ENCODE results near the gene SMIM7.

Gene SMIM7

DNA sequence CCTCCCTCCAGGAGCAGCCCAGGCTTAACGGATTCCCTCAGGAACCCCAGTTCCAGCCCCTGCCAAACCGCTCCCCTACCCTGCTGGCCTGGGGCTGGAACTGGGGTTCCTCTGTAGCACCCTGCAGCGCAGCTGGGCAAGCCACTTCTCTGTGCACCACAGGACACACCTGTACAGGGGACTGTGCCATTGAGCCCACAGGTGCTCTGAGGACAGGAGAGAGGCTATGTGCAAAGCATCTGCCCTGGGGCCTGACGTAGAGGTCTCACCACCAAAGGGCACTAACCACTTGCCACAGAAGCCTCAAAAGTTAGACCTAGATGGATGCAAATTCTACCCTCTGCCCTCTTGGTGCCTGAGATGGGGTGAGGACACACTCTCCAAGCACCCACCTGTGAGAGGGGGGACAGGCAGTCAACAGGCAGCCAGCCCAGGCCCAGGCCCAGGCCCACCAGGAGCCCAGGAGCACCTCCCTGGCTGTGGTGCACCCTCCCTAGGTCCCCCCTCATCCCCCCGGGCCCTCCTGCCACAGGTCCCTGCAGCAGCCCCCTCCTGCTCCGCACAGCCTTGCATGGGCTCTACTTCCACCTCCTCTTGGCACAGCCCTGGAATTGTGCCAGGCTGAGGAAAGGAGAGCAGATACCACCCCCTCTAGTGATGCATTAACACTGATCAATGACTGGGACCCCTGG is 60.1 kb downstream of the SMIM7 start:
- H3K4me3 ChIP-seq: no peak overlapping the region
- no peak for DNase-seq (ENCODE audit: low spot score)
- TF ChIP-seq, protein P1, sequence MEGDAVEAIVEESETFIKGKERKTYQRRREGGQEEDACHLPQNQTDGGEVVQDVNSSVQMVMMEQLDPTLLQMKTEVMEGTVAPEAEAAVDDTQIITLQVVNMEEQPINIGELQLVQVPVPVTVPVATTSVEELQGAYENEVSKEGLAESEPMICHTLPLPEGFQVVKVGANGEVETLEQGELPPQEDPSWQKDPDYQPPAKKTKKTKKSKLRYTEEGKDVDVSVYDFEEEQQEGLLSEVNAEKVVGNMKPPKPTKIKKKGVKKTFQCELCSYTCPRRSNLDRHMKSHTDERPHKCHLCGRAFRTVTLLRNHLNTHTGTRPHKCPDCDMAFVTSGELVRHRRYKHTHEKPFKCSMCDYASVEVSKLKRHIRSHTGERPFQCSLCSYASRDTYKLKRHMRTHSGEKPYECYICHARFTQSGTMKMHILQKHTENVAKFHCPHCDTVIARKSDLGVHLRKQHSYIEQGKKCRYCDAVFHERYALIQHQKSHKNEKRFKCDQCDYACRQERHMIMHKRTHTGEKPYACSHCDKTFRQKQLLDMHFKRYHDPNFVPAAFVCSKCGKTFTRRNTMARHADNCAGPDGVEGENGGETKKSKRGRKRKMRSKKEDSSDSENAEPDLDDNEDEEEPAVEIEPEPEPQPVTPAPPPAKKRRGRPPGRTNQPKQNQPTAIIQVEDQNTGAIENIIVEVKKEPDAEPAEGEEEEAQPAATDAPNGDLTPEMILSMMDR (IDR thresholded peaks at IDR 0.05): no peak
- H3K27ac ChIP-seq: no peak overlapping the region

DNA sequence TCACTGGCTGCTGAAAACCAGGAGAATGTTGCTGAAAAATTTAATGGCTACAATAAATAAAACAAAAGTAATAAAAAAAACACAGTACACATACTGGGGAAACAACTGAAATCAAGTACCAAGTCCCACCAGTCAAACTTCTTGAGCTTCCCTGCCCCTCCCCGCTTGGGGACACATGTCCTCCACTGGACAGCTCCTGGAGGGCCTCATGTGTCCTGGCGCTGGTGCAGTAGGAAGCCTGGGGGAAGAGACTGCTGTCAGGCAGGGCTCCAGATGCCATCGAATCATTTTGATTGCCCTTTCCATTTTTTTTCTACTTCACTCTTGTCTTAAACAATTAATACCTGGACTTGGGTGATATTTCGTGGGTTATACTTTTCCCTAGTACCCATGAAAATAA is 61.1 kb downstream of the SMIM7 start:
- DNase-seq (ENCODE audit: low spot score): no peak
- TF ChIP-seq, protein P1 (IDR thresholded peaks at IDR 0.05): no peak
- Histone ChIP-seq H3K4me3 (no peak overlapping the region), H3K27ac (no peak overlapping the region)

DNA sequence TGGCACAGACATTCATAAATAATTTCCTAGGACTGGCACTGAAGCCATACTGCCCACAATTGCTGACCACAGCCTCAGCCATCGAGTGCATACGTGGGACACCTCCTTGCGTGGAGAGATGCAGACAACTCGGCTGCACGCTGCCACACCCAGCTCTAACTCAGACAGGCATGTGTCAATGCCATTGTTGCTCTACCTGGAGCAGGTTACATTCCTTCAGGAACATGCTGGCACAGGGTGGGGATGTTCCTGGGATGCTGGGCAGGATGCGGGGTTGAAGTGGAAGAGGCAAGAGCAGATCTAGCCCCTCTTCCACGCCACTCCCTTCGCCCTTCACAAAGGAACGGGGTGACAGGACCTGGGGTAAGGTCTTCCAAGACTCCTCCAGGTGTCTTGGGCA is 63.5 kb downstream of the SMIM7 start:
- Histone ChIP-seq H3K27ac (no peak overlapping the region), H3K4me3 (no peak overlapping the region)
- TF ChIP-seq, protein P1 (IDR thresholded peaks at IDR 0.05): no peak
- no peak for DNase-seq (ENCODE audit: low spot score)
